ENCODE data around the gene NPPA.
"Not testable (repeated sequence)": the region's sequence is repeated elsewhere in the genome, so short reads cannot be mapped to it uniquely, and the experiment has no call there.

The NPPA gene

DNA sequence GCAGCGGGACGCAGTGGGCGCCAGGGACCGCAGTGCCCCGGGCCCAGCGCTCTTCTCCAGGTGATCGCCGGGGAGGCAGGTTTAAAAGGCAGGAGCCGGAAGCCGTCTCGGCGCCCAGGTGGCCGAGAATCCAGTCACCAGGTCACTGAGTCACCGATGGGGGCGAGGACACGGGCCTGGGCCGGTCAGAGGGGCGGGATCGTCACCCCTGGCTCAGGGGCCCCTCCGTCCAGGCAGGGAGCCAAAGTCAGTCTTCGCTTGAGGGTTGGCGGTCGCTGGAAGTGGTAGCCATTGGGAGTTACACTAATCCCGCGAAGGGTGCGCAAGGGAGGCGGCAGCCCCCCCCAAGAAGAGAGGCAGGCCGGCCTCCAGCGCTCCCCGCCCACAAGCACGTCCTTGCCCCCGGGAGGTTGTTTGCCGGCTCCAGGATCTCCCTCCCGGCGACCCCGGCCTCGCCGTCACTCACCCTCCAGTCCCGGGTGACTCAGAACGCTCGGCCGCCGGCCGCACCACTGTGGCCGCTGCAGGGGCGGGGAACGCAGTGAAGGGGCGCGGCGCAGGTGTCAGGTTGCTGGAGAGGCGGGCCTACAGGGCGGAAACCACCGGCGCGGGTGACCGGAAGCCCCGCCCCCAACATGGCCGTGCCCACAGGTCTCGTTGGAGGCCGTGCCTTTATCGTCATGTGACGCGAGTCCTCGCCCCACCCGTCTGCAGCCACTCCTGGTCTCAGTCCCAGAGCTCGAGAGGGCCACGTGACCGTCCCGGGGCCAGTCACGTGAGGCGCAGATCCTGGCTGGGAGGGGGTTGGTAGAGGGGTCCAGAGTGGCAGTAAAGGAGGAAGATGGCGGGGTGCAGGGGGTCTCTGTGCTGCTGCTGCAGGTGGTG is 41.9 kb downstream of the NPPA start, which contains the start of the genes CLCN6 and MTHFR:
Gene CLCN6 (plus strand): TSS at position 770 of the 885 bp plus-strand sequence. CDS start 72 bp downstream, at position 842.
Gene MTHFR (minus strand): TSS at position 543 of the 885 bp plus-strand sequence. CDS start 2,848 bp downstream, outside the sequence.
- peak; percentile 98 to 99 (median 98) for DNase-seq

DNA sequence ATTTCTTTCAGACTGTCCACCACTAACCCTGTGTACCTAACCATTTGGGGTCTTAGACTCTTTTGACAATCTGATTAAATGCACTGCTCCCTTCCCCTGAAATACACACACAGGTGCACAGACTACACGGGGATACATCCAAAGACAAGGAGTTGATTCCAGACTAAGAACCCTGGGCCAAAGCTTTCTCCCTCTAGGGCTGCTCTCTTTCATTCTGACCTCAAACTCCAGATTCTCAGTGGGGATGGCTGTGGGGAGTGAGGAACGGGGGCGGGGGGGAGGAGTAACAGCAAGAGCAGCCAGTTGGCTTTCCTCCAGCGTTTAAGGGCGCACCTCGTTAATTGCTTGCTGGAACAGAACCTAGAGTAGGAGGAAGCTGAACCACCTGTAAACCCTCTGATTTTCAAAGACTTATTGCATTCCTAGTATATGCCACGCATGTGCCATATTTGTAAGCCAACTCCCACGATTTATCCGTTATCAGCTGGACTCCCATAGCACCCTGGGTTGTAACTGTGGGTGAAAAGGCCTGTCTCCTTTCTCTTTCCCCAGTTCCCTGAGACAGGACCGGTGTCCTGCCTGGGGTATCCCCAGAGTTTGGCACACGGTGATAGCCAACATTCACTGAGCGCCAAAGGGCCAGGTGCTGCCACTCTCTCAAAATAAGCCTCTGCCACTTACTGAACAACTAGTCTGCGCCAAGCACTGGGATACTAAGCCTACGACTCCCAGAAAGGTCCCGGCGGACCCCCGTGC is 42.7 kb downstream of the NPPA start:
- DNase-seq: peak in 2 of 5 donors; percentile 15 to 24

DNA sequence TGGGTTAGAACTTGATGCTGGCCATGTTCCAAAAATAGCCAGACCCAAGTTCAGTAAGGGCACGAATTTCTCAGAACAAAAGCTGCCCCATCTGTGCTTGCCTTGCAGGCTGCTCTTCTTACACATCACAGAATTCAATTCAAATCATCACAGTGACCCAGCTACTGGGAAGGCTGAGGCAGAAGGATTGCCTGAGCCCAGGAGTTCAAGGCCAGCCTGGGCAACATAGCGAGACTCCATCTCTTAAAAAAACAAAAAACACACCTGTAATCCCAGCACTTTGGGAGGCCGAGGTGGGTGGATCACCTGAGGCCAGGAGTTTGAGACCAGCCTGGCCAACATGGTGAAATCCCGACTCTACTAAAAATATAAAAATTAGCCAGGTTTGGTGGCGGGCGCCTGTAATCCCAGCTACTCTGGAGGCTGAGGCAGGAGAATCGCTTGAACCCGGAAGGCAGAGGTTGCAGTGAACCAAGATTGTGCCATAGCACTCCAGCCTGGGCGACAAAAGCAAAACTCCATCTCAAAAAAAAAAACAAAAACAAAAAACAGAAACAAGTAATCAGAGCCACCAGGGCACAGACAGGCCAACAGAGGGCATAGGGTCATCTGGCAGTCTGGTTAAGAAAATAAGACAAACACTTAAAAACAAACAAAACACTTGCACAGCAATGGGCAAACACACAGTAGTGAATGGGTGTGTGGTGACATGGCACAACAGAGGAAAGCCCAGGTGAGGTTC is 43.5 kb downstream of the NPPA start:
- not testable (repeated sequence) for DNase-seq

DNA sequence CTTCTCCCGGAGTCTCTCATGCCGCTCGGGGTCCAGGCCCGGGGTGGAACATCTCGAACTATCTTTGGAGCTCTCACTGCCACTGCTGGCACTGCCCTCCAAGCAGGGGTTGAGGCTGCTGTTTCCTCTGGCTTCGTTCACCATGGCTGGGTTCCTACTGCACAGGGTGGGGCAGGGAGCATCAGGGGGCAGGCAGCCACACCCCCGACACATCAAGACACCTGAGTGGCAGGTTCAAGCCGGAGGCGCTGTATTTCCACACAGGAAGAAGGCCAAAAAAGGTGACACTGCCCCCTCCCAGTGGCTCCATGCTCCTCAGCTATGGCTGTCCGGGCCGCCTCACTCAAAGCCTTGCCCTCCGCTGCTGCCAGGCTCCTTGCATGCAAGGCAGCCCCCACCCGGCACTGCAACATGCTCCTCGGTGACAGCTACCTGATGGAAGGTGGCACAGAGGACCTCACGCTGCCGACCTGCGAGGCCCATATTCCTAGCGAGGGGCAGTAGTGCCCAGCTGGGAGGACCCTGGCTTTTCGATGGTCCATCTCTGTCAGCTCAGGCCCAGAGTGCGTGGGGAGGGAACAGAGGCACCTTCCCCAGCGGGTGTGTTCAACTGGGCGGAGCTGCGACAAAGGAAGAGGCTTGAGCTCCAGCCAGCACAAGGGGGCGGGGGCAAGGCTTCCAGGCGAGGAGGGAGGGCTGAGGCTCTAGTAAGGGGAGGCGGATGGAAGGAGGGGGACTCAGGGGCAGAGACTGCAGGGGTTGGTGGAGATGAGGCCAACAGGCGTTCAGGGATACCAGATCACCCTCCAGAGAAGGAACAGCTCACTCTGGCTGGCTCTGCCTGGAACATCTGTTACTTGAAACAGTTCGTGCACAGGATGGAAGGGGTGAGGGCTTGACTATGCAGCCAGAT is 44.4 kb downstream of the NPPA start:
- peak; percentile 51 to 79 (median 66) for DNase-seq

DNA sequence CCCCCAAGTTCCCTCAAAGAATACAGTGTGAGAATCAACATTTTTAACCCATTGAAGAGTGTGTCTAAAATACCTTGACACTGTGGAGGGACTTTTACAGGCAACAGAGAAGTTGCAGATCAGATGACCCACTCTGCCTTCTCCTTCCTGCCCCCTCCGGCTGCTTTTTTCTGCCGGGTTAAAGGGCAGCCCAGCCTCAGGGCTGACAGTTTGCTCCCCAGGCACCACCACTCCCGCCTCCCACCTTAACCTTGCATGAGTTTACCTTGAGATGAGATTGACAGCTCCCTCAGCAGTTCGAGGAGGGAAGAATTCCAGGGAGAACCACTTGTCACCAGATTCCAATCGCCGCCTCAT is 45.0 kb downstream of the NPPA start:
- no peak for DNase-seq

DNA sequence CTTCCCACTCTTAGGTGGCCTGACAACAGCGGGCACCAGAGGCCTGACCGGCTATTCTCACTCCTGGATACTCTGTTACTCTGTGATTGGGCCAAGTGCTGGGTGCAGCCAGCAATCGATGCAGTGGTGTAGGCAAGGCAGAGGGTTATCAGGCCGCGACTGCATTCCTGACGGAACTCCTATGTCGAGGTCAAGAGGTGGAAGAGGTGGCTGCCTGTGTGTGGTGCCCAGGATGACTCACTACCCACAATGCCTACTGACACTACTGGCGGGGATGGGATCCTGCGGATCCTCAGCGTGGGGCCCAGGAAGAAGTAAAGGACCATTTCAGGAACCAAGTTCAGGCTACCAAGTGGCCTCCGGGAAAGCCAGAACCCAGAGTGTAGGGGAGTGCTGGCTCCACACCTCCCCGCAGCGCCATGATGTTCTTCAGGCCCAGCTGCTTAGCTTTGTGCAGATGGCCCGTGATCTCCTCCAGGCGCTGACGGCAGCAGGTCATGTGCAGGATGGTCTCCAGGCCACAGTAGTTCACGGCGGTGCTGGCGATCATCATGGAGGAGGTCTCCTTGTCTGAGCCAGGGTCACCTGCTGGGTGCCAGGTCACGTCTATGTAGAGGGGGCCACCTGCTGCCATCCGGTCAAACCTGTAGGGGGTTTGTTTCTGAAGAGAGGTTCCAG is 46.7 kb downstream of the NPPA start:
- no peak for DNase-seq

DNA sequence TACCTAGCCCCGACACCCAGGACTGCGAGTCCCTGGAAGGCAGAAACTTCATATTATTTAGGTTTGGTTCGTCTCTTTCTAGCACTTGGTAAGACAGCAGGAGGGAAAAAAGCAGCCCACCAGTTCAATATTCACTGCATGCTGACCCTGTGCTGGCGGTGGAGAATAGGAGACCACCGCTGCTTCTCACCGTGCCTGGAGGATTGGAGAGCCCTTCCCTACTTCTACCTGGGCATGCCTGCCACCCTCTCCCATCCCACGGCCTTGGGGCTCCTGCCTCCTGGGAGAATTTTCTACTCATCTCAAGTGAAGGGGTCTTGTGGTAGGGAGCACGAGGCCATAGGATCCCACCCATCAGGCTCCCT is 47.2 kb downstream of the NPPA start:
- no peak for DNase-seq

DNA sequence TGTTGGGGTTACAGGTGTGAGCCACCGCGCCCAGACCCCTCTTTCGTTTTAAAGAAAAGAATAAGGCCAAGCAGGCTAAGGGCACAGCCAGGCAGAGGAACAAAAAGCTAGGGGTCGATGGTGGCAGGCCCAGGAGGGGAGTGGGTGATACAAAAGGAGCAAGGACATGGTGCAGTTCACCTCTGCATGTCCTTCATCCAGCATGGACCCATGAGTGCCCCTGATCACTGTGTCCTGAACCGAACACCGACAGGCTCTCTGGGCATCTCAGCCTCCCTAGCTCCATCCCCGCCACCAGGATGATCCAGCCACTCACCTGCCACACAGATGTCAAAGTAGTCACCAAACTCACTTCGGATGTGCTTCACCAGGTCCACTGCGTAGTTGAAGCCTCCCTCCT is 47.7 kb downstream of the NPPA start:
- DNase-seq: no peak

DNA sequence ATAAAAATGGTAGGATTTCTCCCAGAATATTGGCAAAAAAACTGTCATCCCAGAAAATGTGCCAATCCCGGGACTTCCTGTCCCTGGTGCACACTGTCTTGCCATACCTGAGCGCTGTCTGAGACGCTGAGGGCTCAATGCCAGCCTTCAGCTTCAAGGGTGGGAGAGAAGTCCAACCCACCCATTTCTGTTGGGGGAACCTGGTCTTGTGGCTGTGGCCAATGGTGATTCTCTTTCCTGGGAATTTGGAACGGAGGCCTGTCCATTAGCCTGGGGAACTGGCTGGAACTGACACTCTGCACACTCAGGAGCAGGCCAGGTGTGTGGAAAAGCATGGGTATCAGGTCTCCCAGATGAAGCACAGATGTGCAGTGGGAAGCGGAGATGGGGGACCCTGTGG is 48.5 kb downstream of the NPPA start:
- DNase-seq: no peak

DNA sequence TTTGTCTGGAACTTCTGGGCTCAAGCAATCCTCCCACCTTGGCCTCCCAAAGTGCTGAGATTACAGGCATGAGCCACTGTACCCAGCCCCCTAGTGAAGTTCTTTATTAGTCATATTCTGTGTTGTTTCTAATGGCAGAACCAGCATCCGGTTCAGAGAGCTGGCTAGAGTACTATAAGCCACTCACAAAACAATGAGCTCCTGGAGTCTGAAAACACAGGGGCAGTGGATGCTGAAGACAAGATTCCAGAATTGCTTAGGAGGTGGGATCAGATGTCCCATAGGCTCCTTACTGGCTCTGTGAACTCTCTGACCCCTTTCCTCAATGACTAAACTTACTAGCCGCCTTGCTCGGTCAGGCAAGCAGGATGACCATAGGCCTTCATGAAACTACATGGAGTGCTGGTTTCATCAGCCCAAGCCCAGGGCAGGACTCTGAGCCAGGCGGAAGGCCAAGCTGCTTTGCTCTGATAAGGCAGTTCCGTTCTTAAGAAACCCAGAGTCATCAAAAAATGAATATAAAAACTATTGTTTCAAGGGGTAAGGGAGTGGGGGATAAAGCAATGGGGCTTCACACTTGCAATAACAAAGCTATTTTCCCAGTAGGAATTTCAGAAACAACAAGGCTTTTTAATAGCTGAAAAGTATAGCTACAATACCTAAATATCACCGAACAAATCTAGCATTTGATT is 49.9 kb downstream of the NPPA start:
- DNase-seq: no peak

DNA sequence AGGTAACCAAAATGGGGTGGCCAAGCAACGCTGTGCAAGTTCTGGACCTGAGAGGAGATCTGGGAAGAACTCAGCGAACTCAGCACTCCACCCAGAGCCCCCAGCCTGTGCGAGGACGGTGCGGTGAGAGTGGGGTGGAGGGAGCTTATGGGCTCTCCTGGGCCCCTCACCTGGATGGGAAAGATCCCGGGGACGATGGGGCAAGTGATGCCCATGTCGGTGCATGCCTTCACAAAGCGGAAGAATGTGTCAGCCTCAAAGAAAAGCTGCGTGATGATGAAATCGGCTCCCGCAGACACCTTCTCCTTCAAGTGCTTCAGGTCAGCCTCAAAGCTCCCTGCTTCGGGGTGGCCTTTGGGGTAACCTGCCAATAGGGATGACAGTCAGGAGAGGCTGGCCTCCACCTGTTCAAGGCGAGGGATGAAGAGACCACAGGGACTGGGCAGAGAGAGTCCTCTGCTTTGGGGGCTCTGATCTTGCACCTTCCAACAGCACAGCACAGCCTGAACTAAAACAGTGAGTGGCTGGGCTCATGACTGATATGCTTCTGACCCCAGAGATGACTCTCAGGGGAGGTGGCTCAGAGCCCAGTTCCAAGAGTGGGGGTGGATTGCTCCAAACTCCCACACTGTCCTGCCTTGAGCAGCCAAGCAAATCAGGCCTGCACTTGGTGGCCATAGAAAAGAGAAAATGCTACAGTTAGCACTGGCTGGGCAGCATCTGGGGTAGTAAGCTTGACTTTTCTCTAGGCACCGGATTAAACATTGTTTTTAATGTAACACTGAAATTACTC is 51.4 kb downstream of the NPPA start:
- DNase-seq: no peak

Data from T-helper 1 cell (primary cell).